SKM-1 (cell line): ENCODE measurements around the gene CDK16.
A peak's percentile ranks its signal among the peaks of the same experiment; 100 is the strongest.

ENCODE experiments used
- DNase-seq: peaks from one replicate; lab custom pipeline; 2025; ENCODE audit not compliant: unreplicated experiment; lab: John Stamatoyannopoulos, UW

CDK16 gene

GRCh38 chrX:47185241-47185640 is 33.2 kb upstream of the CDK16 start:
- no peak for DNase-seq

DNA sequence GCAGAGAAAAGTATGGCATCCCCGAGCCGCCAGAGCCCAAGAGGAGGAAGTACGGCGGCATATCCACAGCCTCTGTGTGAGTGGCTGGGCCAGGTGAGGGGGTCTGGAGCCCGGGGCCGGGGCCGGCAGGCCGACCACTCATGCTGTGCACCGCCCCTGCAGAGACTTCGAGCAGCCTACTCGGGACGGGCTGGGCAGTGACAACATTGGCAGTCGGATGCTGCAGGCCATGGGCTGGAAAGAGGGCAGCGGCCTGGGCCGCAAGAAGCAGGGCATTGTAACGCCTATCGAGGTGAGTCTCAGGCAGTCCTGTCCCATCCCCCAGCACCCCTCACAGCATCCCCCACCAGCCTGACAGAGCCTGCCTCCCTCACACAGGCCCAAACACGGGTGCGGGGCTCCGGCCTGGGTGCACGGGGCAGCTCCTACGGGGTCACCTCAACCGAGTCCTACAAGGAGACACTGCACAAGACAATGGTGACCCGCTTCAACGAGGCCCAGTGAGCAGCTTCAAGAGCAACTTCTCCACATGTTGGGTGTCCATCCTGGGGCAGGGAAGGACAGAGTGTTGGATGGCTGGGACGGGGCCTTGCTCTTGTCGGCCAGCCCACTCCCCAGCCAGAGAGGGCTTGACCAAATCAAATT is 32.3 kb upstream of the CDK16 start:
- no peak for DNase-seq

- DNase-seq: no peak
These were observed 31.3 kb upstream of the CDK16 start for GRCh38 chrX:47187106-47187677.

DNA sequence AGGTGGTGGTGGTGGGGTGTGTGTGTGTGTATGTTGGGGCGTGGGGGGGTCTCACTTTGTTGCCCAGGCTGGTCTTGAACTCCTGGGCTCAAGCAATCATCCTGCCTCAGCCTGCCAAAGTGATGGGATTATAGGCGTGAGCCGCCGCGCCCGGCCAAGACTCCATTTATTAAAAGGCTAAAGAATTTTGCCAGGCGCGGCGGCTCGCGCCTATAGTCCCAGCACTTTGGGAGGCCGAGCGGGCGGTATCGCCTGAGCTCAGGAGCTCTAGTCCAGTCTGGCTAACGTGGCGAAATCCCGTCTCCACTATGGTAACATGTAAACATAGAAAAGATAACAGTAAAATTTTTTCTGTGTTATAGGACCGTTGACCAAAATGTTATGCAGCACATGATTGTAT is 28.6 kb upstream of the CDK16 start:
- no peak for DNase-seq

- peak; percentile 48 for DNase-seq
These were observed 27.8 kb upstream of the CDK16 start for GRCh38 chrX:47190445-47191269.

- no peak for DNase-seq
These were observed 27.1 kb upstream of the CDK16 start for GRCh38 chrX:47191331-47191730.

GRCh38 chrX:47191806-47192401 is 26.6 kb upstream of the CDK16 start:
- no peak for DNase-seq

DNA sequence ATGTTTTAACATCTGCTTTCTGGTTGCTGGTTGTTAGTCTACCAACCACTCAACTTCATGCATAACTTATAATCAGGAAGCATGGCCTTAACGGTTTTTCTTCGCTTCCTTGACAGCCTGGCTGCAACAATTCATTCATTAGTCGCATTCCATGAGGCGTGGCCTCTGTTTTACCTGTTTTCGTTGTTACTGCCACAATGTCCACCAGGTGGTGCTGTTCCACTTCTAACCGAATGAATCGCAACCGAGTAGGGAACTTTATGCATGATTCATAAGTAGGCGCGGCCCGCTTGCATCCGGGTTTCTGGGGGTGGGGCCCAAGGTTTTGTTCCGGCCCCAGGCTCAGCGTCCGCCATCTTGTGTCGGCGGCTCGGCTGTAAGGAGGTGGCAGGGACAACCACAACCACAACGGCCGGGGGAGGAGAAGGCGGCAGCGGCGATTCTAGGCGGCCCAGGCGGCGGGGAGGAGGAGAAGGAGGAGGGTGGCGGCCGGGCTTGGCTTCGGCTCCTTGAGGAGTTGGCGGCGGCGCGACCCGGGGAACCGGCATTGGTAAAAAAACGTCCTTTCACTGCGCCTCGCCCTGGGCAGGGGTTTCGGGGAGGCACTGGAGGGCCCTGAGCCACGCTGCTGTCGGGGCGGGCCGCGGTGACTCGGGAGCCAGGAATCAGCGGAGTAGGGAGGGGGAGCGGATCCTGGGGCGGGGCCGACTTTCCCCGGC is 24.8 kb upstream of the CDK16 start, which contains the start of gene UBA1:
UBA1 (plus strand) TSS at position 355 of the 719 bp plus-strand sequence. CDS start 4,974 bp downstream, outside the sequence.
- peak; percentile 60 for DNase-seq

DNA sequence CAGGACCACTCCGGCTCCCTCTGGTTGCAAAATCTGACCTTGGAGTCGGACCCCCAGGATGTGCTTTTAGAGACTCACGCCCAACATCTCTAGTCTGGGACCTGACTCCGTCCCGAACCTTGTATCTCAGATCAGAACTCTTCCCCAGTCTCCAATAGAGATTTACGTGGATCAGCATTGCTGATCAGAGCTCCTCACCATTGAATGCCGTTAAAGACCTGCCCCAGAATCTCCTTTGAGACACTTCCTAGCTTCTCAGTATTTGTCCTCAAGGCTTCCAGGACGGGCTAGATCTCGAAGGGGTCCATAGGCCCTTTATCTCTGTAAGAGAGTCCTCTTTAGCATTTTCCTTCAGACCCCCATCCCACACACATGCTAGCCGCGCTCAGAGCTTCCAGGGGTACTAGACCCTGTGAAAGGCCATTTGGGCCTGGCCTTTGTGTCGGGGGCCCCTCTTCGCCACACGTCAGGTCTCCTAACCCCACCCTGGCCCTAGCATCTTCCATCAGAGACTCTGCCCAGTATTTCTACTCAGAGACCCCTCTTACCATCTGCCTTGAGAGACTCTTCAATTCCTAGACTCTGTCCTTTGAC is 24.2 kb upstream of the CDK16 start:
- no peak for DNase-seq

DNA sequence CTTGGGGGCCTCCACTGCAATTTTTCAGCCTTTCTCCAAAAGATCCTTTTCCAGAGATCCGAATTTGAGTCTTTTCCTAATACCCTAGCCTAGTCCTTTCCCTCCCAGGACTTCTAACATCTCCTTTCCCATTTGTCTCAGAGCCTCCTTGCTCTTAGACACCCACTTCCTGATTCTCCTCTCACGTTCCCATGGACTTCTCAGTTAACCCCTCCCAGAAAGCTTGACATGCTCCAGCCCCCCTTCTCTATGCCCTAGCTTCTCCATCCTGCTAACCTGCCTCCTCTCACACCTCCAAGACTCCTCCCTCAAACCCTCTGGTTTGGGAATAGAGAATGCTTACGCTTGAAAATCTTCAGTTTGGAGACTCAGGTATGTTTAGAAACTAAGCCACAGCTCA is 22.4 kb upstream of the CDK16 start:
- DNase-seq: no peak

DNA sequence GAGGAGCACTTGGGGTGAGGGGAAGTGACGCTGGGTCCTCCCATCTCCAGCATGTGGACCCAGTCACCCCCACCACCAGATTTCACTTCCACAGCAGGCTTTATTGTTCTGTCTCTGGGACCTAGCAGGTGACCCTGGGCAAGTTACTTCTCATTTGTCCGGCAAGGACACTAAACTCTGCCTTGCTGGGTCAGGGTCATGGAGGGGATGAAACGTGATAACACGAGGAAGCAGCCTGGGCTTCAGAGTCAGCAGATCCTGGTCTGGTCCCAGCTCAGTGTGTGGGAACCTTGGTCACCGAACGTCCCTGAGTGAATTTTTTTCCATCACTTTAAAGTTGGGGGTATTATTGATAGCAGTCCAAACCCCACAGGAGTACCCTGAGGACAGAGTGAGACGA is 21.0 kb upstream of the CDK16 start:
- DNase-seq: no peak

GRCh38 chrX:47198026-47198686 is 20.3 kb upstream of the CDK16 start:
- DNase-seq: no peak

DNA sequence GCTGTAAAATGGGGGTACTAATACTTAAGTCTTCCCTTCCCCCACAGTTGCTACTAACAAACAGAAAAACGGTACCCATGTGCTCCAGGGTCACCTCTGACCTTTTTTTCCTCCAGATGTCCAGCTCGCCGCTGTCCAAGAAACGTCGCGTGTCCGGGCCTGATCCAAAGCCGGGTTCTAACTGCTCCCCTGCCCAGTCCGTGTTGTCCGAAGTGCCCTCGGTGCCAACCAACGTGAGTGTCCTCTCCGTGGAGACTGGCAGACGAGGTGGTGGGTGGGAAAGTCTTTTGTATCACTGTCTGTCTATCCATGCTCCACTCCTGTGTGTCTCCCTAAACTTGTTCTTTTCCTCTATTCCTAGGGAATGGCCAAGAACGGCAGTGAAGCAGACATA is 19.8 kb upstream of the CDK16 start:
- no peak for DNase-seq

GRCh38 chrX:47199286-47199685 is 19.2 kb upstream of the CDK16 start:
- no peak for DNase-seq

DNA sequence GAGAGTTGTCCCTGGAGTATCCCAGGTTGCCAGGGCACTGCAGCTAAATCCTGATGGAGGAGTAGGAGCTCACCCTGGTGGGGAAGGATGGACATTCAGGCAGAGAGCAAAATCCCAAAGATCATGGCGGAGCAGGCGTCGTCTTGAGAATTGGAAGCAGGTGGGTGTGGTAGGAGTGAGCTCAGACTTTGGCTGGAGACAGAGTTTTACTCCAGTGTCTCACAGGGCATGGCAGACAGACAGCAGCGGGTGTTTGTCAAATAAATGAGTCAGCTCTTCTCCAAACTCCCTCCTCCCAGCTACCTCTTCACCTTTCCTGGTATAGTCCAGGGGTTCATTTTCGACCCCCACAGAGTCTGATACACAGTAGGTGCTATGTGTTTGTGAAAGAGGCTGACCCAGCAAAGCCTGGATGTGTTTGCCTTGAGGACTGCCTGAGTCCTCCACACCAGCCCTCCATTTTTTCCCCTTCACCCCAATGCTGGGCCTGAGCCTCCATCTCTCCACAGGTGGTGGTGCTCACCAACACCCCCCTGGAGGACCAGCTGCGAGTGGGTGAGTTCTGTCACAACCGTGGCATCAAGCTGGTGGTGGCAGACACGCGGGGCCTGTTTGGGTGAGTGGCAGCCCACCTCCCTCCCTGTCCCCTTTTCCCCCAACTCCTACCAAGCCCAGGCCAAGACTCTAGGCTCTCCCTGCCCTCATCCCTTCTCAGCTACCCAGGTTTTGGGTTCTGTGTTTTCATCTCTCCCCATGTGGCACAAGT is 17.9 kb upstream of the CDK16 start:
- DNase-seq: no peak

DNA sequence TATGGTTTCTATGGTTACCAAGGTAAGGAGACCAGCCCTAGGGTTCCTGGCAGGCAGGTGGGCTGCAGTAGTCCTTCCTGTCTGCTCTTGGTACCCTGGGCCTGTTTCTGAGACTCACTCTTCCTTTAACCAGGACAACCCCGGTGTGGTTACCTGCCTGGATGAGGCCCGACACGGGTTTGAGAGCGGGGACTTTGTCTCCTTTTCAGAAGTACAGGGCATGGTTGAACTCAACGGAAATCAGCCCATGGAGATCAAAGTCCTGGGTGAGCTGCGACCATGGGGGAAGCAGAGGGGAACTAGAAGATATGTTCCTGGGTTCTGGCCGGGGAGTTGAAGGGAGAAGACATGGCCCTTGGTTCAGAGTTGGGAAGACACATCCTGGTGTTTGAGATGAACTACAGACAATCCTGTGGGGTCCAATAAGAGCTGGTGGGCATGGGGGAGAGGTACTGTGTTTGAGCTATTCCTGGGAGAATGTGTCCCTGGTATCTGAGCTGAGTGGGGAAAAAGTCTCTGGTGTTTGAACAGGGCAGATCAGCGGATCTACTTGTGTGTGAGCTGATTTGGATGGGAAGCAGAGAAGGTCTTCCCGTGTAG is 17.0 kb upstream of the CDK16 start:
- no peak for DNase-seq

DNA sequence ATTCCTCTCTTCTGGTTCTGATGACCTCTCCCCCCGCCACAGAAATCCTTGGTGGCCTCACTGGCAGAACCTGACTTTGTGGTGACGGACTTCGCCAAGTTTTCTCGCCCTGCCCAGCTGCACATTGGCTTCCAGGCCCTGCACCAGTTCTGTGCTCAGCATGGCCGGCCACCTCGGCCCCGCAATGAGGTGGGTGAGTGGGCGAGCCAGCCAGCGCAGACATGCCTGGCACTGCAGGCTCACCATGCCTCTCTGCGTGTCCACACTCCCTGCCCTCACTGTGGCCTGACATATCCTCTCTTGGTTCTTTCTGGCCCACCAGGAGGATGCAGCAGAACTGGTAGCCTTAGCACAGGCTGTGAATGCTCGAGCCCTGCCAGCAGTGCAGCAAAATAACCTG is 16.2 kb upstream of the CDK16 start:
- no peak for DNase-seq

DNA sequence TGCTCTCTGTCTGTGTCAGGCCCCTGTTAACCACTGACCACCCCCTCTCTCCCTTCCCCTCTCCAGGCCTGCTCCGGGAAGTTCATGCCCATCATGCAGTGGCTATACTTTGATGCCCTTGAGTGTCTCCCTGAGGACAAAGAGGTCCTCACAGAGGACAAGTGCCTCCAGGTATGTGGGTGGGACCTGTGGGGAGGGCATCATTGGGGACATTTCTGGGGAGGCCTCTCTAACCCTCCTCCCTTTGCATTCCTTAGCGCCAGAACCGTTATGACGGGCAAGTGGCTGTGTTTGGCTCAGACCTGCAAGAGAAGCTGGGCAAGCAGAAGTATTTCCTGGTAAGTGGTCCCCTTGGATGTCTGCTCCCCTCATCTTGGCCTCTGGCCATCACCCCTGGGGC is 15.6 kb upstream of the CDK16 start:
- DNase-seq: no peak

DNA sequence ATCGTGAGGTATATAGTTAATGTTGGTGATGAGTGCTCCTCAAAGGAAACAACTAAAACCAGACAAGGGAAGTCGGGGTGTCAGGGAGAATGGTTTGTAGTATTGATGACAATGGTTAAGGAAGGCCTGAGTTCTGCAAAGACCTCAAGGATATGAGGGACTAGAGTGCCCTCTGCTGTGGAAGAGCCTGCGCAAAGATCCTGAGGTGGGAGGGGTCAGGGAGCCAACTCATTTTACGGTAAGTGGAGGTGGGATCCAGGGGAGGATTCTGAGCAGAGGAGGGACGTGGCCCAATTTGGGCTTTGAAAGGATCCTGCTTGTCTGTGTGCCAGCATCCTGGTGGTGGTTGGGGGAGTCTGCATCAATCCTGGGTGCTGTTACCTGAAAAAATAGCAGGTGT is 13.5 kb upstream of the CDK16 start:
- no peak for DNase-seq
